Erythroblast (primary cell): Measurements from ENCODE around the gene ZNF646.

Source experiments
- GATA1 ChIP-seq: IDR thresholded peaks from 2 replicates; pipeline ENCODE4 v1.6.1; 2011; ENCODE audit warnings: low read depth, mild to moderate bottlenecking, control low read depth, low read length, moderate library complexity
- POLR2A ChIP-seq: IDR thresholded peaks from 2 replicates; pipeline ENCODE4 v1.6.1; 2011; ENCODE audit warnings: mild to moderate bottlenecking, low read length

- no peak for TF ChIP-seq POLR2A
- TF ChIP-seq GATA1 = no peak
These were observed 37.8 kb downstream of the ZNF646 start for GRCh38 chr16:31111881-31112466.
